WTC11 (cell line): ENCODE results near the gene ACCSL. TPM values are rescaled to one million over a fixed set of nuclear protein-coding genes. Genes with fewer than 3 reads are reported as not detected.

ENCODE experiments used
- ATAC-seq: fragments of 200-7000 bp; cut with Tn5 transposase; 2 replicates; pipeline ENCODE4 v1.10.0; 2021; ENCODE audit warnings: mild to moderate bottlenecking, moderate library complexity
- CTCF ChIA-PET: fragments of 300-600 bp; sonication (Branson Sonifier 250); formaldehyde crosslinking; loops from one replicate; lab custom pipeline; 2021; ENCODE audit warnings: antibody characterized with exemption; lab: Charles Lee
- POLR2A ChIA-PET: fragments of 350-600 bp; sonication (Branson Sonifier 250); formaldehyde crosslinking; loops from one replicate; lab custom pipeline; 2021; ENCODE audit warnings: antibody characterized with exemption; lab: Charles Lee
- DNase-seq: peaks from one replicate; pipeline ENCODE4 v3.0.0; 2021; ENCODE audit warnings: low spot score
- H3K27ac Mint-ChIP-seq: 2 replicates; pipeline ENCODE4 v1.8.0; 2021; ENCODE audit warnings: mixed read lengths
- H3K27me3 Mint-ChIP-seq: 2 replicates; pipeline ENCODE4 v1.8.0; 2021; ENCODE audit warnings: low read depth, mild to moderate bottlenecking, moderate library complexity, mixed read lengths
- H3K36me3 Mint-ChIP-seq: 2 replicates; pipeline ENCODE4 v1.8.0; 2021; ENCODE audit warnings: mixed read lengths
- H3K4me1 Mint-ChIP-seq: 2 replicates; pipeline ENCODE4 v1.8.0; 2022; ENCODE audit warnings: mixed read lengths
- H3K4me3 Mint-ChIP-seq: 2 replicates; pipeline ENCODE4 v1.8.0; 2021; ENCODE audit warnings: mild to moderate bottlenecking, moderate library complexity, mixed read lengths
- H3K9me3 Mint-ChIP-seq: 2 replicates; pipeline ENCODE4 v1.8.0; 2021; ENCODE audit warnings: mixed read lengths
- ATF3 ChIP-seq: sonication (generic); formaldehyde crosslinking; conservative IDR thresholded peaks from 2 replicates; pipeline ENCODE4 v1.8.1; 2022; ENCODE audit warnings: mild to moderate bottlenecking, missing genetic modification reagents
- ESRRA ChIP-seq: sonication (generic); formaldehyde crosslinking; IDR thresholded peaks from 2 replicates; pipeline ENCODE4 v1.8.1; 2022; ENCODE audit warnings: mild to moderate bottlenecking, missing genetic modification reagents, borderline replicate concordance
- FOXK1 ChIP-seq: sonication (generic); formaldehyde crosslinking; IDR thresholded peaks from 2 replicates; pipeline ENCODE4 v1.8.0; 2022; ENCODE audit warnings: mild to moderate bottlenecking, moderate library complexity, missing genetic modification reagents
- GTF2I ChIP-seq: fragments of 250-450 bp; sonication (Bioruptor Pico); conservative IDR thresholded peaks from 2 replicates; pipeline ENCODE4 v1.4.0; 2021; ENCODE audit warnings: mild to moderate bottlenecking
- NFYB ChIP-seq: sonication (generic); formaldehyde crosslinking; conservative IDR thresholded peaks from 2 replicates; pipeline ENCODE4 v1.8.0; 2022; ENCODE audit warnings: low read depth, missing genetic modification reagents
- NR1H2 ChIP-seq: sonication (generic); formaldehyde crosslinking; IDR thresholded peaks from 2 replicates; pipeline ENCODE4 v1.9.0; 2021; ENCODE audit warnings: mild to moderate bottlenecking, moderate library complexity, missing genetic modification reagents
- PREB ChIP-seq: sonication (generic); formaldehyde crosslinking; IDR thresholded peaks from 2 replicates; pipeline ENCODE4 v1.8.1; 2022; ENCODE audit warnings: mild to moderate bottlenecking, missing genetic modification reagents, moderate library complexity, borderline replicate concordance
- RELA ChIP-seq: sonication (generic); formaldehyde crosslinking; IDR thresholded peaks from 2 replicates; pipeline ENCODE4 v1.8.1; 2022; ENCODE audit warnings: missing genetic modification reagents, mild to moderate bottlenecking, borderline replicate concordance
- USF1 ChIP-seq: sonication (generic); formaldehyde crosslinking; IDR thresholded peaks from 2 replicates; pipeline ENCODE4 v1.8.0; 2022; ENCODE audit warnings: mild to moderate bottlenecking, missing genetic modification reagents
- USF2 ChIP-seq: sonication (generic); formaldehyde crosslinking; IDR thresholded peaks from 2 replicates; pipeline ENCODE4 v1.8.1; 2023; ENCODE audit warnings: mild to moderate bottlenecking, missing genetic modification reagents, moderate library complexity
- ZBTB21 ChIP-seq: sonication (generic); formaldehyde crosslinking; IDR thresholded peaks from 2 replicates; pipeline ENCODE4 v1.8.1; 2023; ENCODE audit warnings: mild to moderate bottlenecking, missing genetic modification reagents, borderline replicate concordance
- ZNF138 ChIP-seq: sonication (generic); formaldehyde crosslinking; conservative IDR thresholded peaks from 2 replicates; pipeline ENCODE4 v1.8.1; 2022; ENCODE audit warnings: mild to moderate bottlenecking, moderate library complexity, missing genetic modification reagents
- ZNF219 ChIP-seq: sonication (generic); formaldehyde crosslinking; IDR thresholded peaks from 2 replicates; pipeline ENCODE4 v1.8.0; 2023; ENCODE audit warnings: missing genetic modification reagents, mild to moderate bottlenecking, borderline replicate concordance
- ZNF232 ChIP-seq: sonication (generic); formaldehyde crosslinking; IDR thresholded peaks from 2 replicates; pipeline ENCODE4 v1.8.0; 2022; ENCODE audit warnings: mild to moderate bottlenecking, missing genetic modification reagents
- ZNF263 ChIP-seq: sonication (generic); formaldehyde crosslinking; IDR thresholded peaks from 2 replicates; pipeline ENCODE4 v1.8.1; 2022; ENCODE audit warnings: low read depth, mild to moderate bottlenecking, moderate library complexity, missing genetic modification reagents
- ZNF317 ChIP-seq: sonication (generic); formaldehyde crosslinking; IDR thresholded peaks from 2 replicates; pipeline ENCODE4 v1.8.1; 2023; ENCODE audit warnings: low read depth, mild to moderate bottlenecking, moderate library complexity, missing genetic modification reagents, borderline replicate concordance
- total RNA-seq: library from RNA; stranded (reverse); gene quantifications from 3 replicates; pipeline ENCODE4 v1.2.3, GENCODE V29; 2021
- TF ChIP-seq, protein P1 (sequence below): sonication (generic); formaldehyde crosslinking; IDR thresholded peaks from 2 replicates; pipeline ENCODE4 v1.8.0; 2023; ENCODE audit warnings: missing genetic modification reagents, mild to moderate bottlenecking, borderline replicate concordance
- TF ChIP-seq, protein P2 (sequence below): fragments of 250-450 bp; sonication (Bioruptor Pico); IDR thresholded peaks from 2 replicates; pipeline ENCODE4 v1.9.0; 2021; ENCODE audit warnings: moderate library complexity, mild to moderate bottlenecking, inconsistent platforms, borderline replicate concordance
- TF ChIP-seq, protein P3 (sequence below): sonication (generic); formaldehyde crosslinking; IDR thresholded peaks from 2 replicates; pipeline ENCODE4 v1.8.1; 2023; ENCODE audit warnings: mild to moderate bottlenecking, missing genetic modification reagents
- TF ChIP-seq, protein P4 (sequence below): fragments of 250-450 bp; sonication (Bioruptor Pico); IDR thresholded peaks from 2 replicates; pipeline ENCODE4 v1.8.0; 2021; ENCODE audit warnings: mild to moderate bottlenecking

ACCSL gene
- total RNA-seq, 1 experiment from 2014 or later = not detected

DNA sequence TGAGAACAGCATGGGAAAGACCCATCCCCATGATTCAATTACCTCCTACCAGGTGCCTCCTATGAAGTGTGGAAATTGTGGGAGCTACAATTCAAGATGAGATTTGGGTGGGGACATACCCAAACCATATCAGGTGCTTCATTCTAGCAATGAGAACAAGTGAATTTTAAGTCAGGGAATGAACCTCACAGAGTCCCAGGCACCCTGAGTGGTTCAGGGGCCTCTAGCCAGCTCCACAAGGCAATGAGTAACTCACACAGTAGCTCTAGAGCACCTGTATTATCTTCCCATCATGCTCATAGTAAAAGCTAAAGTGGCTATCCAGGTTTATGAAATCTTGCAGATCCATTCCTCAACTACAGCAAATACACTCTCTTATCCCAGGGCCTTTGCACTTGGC is 13.1 kb upstream of the ACCSL start:
- no peaks in the 10 kb centered on the region for H3K27me3 Mint-ChIP-seq

More for the DNA sequence above, 13.1 kb upstream of the ACCSL start:
- ChIA-PET CTCF (interaction anchor here (1.6 to 1.7 kb wide), 2 partner anchors 91 to 145 kb away, joined by 5 to 8 read pairs; no protein-coding TSS in a partner anchor), POLR2A (no interaction called here)
- H3K4me3 Mint-ChIP-seq = no peak overlapping the region
- no peaks in the 10 kb centered on the region for H3K9me3 Mint-ChIP-seq
- H3K27ac Mint-ChIP-seq = no peak overlapping the region
- no peaks in the 10 kb centered on the region for H3K36me3 Mint-ChIP-seq
- peaks cover 18% of the 10 kb centered on the region for H3K4me1 Mint-ChIP-seq
- no peak for DNase-seq
- ATAC-seq = no peak
- TF ChIP-seq ZNF232 (CRISPR knock-in tag) (no peak), RELA (no peak), PREB (CRISPR knock-in tag) (no peak), GTF2I (CRISPR knock-in tag) (no peak), ZNF219 (no peak), USF2 (CRISPR knock-in tag) (no peak), ZBTB21 (CRISPR knock-in tag) (no peak), ZNF317 (CRISPR knock-in tag) (no peak), ESRRA (CRISPR knock-in tag) (no peak), NR1H2 (no peak), ZNF263 (CRISPR knock-in tag) (no peak), ZNF138 (CRISPR knock-in tag) (no peak), FOXK1 (CRISPR knock-in tag) (no peak), USF1 (CRISPR knock-in tag) (no peak), NFYB (CRISPR knock-in tag) (no peak), ATF3 (CRISPR knock-in tag) (no peak)
- TF ChIP-seq, protein P1, sequence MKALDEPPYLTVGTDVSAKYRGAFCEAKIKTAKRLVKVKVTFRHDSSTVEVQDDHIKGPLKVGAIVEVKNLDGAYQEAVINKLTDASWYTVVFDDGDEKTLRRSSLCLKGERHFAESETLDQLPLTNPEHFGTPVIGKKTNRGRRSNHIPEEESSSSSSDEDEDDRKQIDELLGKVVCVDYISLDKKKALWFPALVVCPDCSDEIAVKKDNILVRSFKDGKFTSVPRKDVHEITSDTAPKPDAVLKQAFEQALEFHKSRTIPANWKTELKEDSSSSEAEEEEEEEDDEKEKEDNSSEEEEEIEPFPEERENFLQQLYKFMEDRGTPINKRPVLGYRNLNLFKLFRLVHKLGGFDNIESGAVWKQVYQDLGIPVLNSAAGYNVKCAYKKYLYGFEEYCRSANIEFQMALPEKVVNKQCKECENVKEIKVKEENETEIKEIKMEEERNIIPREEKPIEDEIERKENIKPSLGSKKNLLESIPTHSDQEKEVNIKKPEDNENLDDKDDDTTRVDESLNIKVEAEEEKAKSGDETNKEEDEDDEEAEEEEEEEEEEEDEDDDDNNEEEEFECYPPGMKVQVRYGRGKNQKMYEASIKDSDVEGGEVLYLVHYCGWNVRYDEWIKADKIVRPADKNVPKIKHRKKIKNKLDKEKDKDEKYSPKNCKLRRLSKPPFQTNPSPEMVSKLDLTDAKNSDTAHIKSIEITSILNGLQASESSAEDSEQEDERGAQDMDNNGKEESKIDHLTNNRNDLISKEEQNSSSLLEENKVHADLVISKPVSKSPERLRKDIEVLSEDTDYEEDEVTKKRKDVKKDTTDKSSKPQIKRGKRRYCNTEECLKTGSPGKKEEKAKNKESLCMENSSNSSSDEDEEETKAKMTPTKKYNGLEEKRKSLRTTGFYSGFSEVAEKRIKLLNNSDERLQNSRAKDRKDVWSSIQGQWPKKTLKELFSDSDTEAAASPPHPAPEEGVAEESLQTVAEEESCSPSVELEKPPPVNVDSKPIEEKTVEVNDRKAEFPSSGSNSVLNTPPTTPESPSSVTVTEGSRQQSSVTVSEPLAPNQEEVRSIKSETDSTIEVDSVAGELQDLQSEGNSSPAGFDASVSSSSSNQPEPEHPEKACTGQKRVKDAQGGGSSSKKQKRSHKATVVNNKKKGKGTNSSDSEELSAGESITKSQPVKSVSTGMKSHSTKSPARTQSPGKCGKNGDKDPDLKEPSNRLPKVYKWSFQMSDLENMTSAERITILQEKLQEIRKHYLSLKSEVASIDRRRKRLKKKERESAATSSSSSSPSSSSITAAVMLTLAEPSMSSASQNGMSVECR (CRISPR knock-in tag) = no peak
- TF ChIP-seq, protein P2, sequence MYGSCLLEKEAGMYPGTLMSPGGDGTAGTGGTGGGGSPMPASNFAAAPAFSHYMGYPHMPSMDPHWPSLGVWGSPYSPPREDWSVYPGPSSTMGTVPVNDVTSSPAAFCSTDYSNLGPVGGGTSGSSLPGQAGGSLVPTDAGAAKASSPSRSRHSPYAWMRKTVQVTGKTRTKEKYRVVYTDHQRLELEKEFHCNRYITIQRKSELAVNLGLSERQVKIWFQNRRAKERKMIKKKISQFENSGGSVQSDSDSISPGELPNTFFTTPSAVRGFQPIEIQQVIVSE = no peak
- TF ChIP-seq, protein P3, sequence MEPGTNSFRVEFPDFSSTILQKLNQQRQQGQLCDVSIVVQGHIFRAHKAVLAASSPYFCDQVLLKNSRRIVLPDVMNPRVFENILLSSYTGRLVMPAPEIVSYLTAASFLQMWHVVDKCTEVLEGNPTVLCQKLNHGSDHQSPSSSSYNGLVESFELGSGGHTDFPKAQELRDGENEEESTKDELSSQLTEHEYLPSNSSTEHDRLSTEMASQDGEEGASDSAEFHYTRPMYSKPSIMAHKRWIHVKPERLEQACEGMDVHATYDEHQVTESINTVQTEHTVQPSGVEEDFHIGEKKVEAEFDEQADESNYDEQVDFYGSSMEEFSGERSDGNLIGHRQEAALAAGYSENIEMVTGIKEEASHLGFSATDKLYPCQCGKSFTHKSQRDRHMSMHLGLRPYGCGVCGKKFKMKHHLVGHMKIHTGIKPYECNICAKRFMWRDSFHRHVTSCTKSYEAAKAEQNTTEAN = no peak
- TF ChIP-seq, protein P4, sequence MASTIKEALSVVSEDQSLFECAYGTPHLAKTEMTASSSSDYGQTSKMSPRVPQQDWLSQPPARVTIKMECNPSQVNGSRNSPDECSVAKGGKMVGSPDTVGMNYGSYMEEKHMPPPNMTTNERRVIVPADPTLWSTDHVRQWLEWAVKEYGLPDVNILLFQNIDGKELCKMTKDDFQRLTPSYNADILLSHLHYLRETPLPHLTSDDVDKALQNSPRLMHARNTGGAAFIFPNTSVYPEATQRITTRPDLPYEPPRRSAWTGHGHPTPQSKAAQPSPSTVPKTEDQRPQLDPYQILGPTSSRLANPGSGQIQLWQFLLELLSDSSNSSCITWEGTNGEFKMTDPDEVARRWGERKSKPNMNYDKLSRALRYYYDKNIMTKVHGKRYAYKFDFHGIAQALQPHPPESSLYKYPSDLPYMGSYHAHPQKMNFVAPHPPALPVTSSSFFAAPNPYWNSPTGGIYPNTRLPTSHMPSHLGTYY (CRISPR knock-in tag) = no peak
